ENCODE results near the gene CITED1.

The CITED1 gene

DNA sequence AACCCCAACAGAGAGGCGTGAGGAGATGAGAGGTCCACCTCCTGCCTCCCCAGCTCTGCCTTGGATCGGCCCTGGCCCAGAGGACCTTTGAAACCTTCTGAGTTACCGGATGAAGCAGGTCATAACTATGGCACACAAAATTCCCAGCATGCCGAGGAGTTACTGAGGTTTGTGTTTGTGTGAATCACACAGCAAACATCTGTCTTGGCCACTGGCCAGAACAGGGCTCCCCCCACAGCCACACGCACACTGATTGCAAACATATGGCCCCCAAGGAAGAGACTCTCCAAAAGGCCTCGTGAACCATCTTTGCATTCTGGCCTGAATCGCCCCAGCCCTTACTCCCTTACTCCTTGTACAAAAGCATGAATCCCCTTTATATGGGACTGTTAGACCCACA, 47.5 kb downstream of the CITED1 start:
- Histone ChIP-seq H3K27ac (ENCODE audit: low read length) (no peak overlapping the region), H3K79me2 (ENCODE audit: low read length) (no peaks in the 10 kb centered on the region), H3K9me2 (replicated peaks; ENCODE audit: insufficient read depth, low read length) (no peaks in the 10 kb centered on the region), H4K20me1 (ENCODE audit: insufficient read depth, low read length) (no peaks in the 10 kb centered on the region), H3K9me3 (replicated peaks; ENCODE audit: insufficient read depth, low read length) (no peaks in the 10 kb centered on the region), H3K4me3 (ENCODE audit: low read length) (no peak overlapping the region), H2AFZ (ENCODE audit: low read length) (no peak overlapping the region), H3K4me1 (ENCODE audit: low read length) (no peaks in the 10 kb centered on the region), H3K27me3 (replicated peaks; ENCODE audit: insufficient read depth, low read length) (no peaks in the 10 kb centered on the region), H3K9ac (ENCODE audit: low read length) (no peak overlapping the region), H3K4me2 (ENCODE audit: low read depth, low read length) (no peak overlapping the region), H3K36me3 (replicated peaks; ENCODE audit: insufficient read depth, low read length) (no peaks in the 10 kb centered on the region), H3F3A (ENCODE audit: insufficient read depth, low read length) (no peaks in the 10 kb centered on the region)
- TF ChIP-seq, protein P1, sequence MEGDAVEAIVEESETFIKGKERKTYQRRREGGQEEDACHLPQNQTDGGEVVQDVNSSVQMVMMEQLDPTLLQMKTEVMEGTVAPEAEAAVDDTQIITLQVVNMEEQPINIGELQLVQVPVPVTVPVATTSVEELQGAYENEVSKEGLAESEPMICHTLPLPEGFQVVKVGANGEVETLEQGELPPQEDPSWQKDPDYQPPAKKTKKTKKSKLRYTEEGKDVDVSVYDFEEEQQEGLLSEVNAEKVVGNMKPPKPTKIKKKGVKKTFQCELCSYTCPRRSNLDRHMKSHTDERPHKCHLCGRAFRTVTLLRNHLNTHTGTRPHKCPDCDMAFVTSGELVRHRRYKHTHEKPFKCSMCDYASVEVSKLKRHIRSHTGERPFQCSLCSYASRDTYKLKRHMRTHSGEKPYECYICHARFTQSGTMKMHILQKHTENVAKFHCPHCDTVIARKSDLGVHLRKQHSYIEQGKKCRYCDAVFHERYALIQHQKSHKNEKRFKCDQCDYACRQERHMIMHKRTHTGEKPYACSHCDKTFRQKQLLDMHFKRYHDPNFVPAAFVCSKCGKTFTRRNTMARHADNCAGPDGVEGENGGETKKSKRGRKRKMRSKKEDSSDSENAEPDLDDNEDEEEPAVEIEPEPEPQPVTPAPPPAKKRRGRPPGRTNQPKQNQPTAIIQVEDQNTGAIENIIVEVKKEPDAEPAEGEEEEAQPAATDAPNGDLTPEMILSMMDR (IDR thresholded peaks at IDR 0.05; ENCODE audit: low read length), result no peak
- TF ChIP-seq EZH2 (optimal IDR thresholded peaks at IDR 0.05; ENCODE audit: low read depth, low read length), result no peak
- TF ChIP-seq EZH2phosphoT487 (IDR thresholded peaks at IDR 0.05; ENCODE audit: low read length), result no peak
- no peak for DNase-seq

DNA sequence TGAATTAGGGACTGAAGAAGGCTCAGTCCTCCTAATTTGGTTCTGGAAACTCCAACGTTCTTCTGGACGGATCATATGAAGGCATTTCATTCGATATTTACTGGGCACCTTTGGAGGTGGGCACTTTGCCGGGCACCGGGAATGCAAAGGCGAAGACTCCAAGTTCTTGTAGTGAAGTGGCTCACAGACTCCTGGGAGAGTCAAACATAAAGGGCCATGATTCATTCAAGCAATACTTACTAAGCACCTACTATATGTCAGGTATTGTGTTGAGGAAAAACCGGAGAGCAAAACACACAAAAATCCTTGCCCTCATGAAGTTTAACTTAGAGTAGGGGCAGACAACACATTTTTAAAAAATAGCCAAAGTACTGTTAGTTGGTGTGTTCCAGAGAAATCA, 49.9 kb downstream of the CITED1 start:
- Histone ChIP-seq H3K79me2 (ENCODE audit: low read length) (no peaks in the 10 kb centered on the region), H3K9me3 (replicated peaks; ENCODE audit: insufficient read depth, low read length) (no peaks in the 10 kb centered on the region), H4K20me1 (ENCODE audit: insufficient read depth, low read length) (no peaks in the 10 kb centered on the region), H3K4me2 (ENCODE audit: low read depth, low read length) (no peak overlapping the region), H3K27ac (ENCODE audit: low read length) (no peak overlapping the region), H3K27me3 (replicated peaks; ENCODE audit: insufficient read depth, low read length) (no peaks in the 10 kb centered on the region), H3K4me1 (ENCODE audit: low read length) (no peaks in the 10 kb centered on the region), H3F3A (ENCODE audit: insufficient read depth, low read length) (no peaks in the 10 kb centered on the region), H3K36me3 (replicated peaks; ENCODE audit: insufficient read depth, low read length) (no peaks in the 10 kb centered on the region), H2AFZ (ENCODE audit: low read length) (no peak overlapping the region), H3K9ac (ENCODE audit: low read length) (no peak overlapping the region), H3K4me3 (ENCODE audit: low read length) (no peak overlapping the region), H3K9me2 (replicated peaks; ENCODE audit: insufficient read depth, low read length) (no peaks in the 10 kb centered on the region)
- DNase-seq, result no peak
- TF ChIP-seq, protein P1 (IDR thresholded peaks at IDR 0.05; ENCODE audit: low read length), result no peak
- no peak for TF ChIP-seq EZH2 (optimal IDR thresholded peaks at IDR 0.05; ENCODE audit: low read depth, low read length)
- TF ChIP-seq EZH2phosphoT487 (IDR thresholded peaks at IDR 0.05; ENCODE audit: low read length), result no peak

DNA sequence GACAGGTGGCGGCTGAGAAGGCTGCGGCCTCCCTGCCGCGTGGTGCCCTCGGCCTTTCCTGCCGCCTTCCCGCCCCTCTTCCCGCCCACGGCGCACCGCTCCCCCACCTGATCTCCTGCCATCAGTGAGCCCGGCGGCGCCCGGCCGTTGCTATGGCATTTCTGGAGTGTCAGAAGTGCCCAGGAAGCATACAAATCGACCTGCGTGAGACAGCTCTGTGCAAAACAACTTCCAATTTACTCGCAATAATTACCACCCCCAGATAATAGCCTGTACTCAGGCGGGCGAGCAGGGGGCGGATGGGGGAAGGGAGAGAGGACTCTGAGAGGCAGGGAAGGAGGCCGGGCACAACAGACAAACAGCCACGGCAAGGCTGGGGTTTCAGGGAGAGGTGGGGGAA, 50.3 kb downstream of the CITED1 start:
- no peak overlapping the region for H3K27ac ChIP-seq (ENCODE audit: low read length)
- no peaks in the 10 kb centered on the region for H3F3A ChIP-seq (ENCODE audit: insufficient read depth, low read length)
- no peak overlapping the region for H3K9ac ChIP-seq (ENCODE audit: low read length)
- H3K36me3 ChIP-seq (replicated peaks; ENCODE audit: insufficient read depth, low read length), result no peaks in the 10 kb centered on the region
- H3K9me2 ChIP-seq (replicated peaks; ENCODE audit: insufficient read depth, low read length), result no peaks in the 10 kb centered on the region
- no peak for TF ChIP-seq EZH2phosphoT487 (IDR thresholded peaks at IDR 0.05; ENCODE audit: low read length)
- no peak for TF ChIP-seq EZH2 (optimal IDR thresholded peaks at IDR 0.05; ENCODE audit: low read depth, low read length)
- TF ChIP-seq, protein P1 (IDR thresholded peaks at IDR 0.05; ENCODE audit: low read length), result no peak
- no peak overlapping the region for H2AFZ ChIP-seq (ENCODE audit: low read length)
- no peak for DNase-seq
- no peaks in the 10 kb centered on the region for H3K27me3 ChIP-seq (replicated peaks; ENCODE audit: insufficient read depth, low read length)
- no peaks in the 10 kb centered on the region for H4K20me1 ChIP-seq (ENCODE audit: insufficient read depth, low read length)
- no peaks in the 10 kb centered on the region for H3K4me1 ChIP-seq (ENCODE audit: low read length)
- no peaks in the 10 kb centered on the region for H3K9me3 ChIP-seq (replicated peaks; ENCODE audit: insufficient read depth, low read length)
- no peak overlapping the region for H3K4me2 ChIP-seq (ENCODE audit: low read depth, low read length)
- H3K79me2 ChIP-seq (ENCODE audit: low read length), result no peaks in the 10 kb centered on the region
- no peak overlapping the region for H3K4me3 ChIP-seq (ENCODE audit: low read length)

Data from MM.1S (cell line).